ENCODE measurements around the gene DMRT2. TPM values are rescaled to one million over a fixed set of nuclear protein-coding genes. Genes with fewer than 3 reads are reported as not detected.

The DMRT2 gene
- total and polyA plus RNA-seq, 2 donors (not counting 3 experiments of a cell fraction or from before 2014, with no cell fraction given) = not detected

- Histone ChIP-seq H3K36me3 (ENCODE audit: control insufficient read depth in 2 of 2, extremely low read depth in 1 of 2, insufficient read depth in 2 of 2, low read length in 2 of 2) (no peaks in the 10 kb centered on the region), H3K27ac (ENCODE audit: insufficient read depth, low read depth, low read length) (no peak overlapping the region), H3K27me3 (ENCODE audit: control insufficient read depth in 2 of 2, insufficient read depth in 2 of 2, low read length in 2 of 2) (no peaks in the 10 kb centered on the region), H4K20me1 (replicated peaks; ENCODE audit: control insufficient read depth, extremely low read depth, insufficient read depth, low read length) (no peaks in the 10 kb centered on the region), H2AFZ (ENCODE audit: low read depth, low read length) (no peak overlapping the region), H3K79me2 (ENCODE audit: control insufficient read depth, insufficient read depth, low read length) (no peaks in the 10 kb centered on the region), H3K9me1 (replicated peaks; ENCODE audit: control insufficient read depth, extremely low read depth, insufficient read depth, low read length) (no peaks in the 10 kb centered on the region), H3K4me3 (replicated peaks in 1 of 3; ENCODE audit: insufficient read depth in 1 of 3, low read depth in 1 of 3, low read length in 3 of 3) (no peak overlapping the region), H3K4me1 (ENCODE audit: control insufficient read depth, extremely low read depth, insufficient read depth, low read length) (no peaks in the 10 kb centered on the region), H3K9me3 (replicated peaks; ENCODE audit: control insufficient read depth, insufficient read depth, low read length) (no peaks in the 10 kb centered on the region), H3K4me2 (ENCODE audit: insufficient read depth, low read length) (no peak overlapping the region), H3K9ac (replicated peaks; ENCODE audit: extremely low read depth, insufficient read depth, low read length) (no peak overlapping the region)
- dilution Hi-C loops (cut with MboI; ENCODE audit: extremely low pct_ligation_motif_present, low sequenced_read_pairs) = no loop called here
- ChIA-PET CTCF (no interaction called here), POLR2A (no interaction called here)
- BruUV-seq (replicated peaks) = no TSS peak
- intact Hi-C loops (cut with micrococcal nuclease) = no loop called here
- no peak for FAIRE-seq
- TF ChIP-seq POLR2A (IDR thresholded peaks at IDR 0.05; ENCODE audit: low read depth, low read length) (no peak), MYC (IDR thresholded peaks at IDR 0.05; ENCODE audit: low read depth, low read length) (no peak), CTCF (IDR thresholded peaks at IDR 0.05; ENCODE audit: extremely low read depth in 1 of 2, insufficient read depth in 1 of 2, low read depth in 1 of 2, low read length in 2 of 2) (no peak), GATA2 (IDR thresholded peaks at IDR 0.05; ENCODE audit: insufficient read depth, insufficient read length, low read depth, low read length) (no peak), MAX (IDR thresholded peaks at IDR 0.05; ENCODE audit: insufficient read depth, insufficient read length) (no peak), JUN (IDR thresholded peaks at IDR 0.05; ENCODE audit: borderline replicate concordance, insufficient read depth, insufficient read length, low read depth) (no peak)
- no peak for DNase-seq (ENCODE audit: low read depth, low spot score)
Observed at GRCh38 chr9:1026219-1026618, 23.9 kb upstream of the DMRT2 start.
